NCI-H446 (cell line): Measurements from ENCODE around the gene LCE1B.

Experiments
- DNase-seq, 2 experiments: peaks; one replicate each; lab custom pipeline; 2025; lab: John Stamatoyannopoulos, UW

LCE1B gene

GRCh38 chr1:152861374-152861773 lies 49.6 kb downstream of the LCE1B start:
- no peak for DNase-seq
